H1 (cell line): ENCODE results near the gene DNAJC22. TPM values are rescaled to one million over a fixed set of nuclear protein-coding genes. Genes with fewer than 3 reads are reported as not detected.

Experiments
- CTCF ChIA-PET: fragments of 300-600 bp; sonication (Branson Sonifier 250); formaldehyde crosslinking; loops from one replicate; lab custom pipeline; 2021; ENCODE audit not compliant: partially characterized antibody; lab: Charles Lee
- POLR2A ChIA-PET: fragments of 300-600 bp; sonication (Branson Sonifier 250); formaldehyde crosslinking; loops from one replicate; lab custom pipeline; 2021; ENCODE audit warnings: inconsistent platforms; ENCODE audit not compliant: partially characterized antibody; lab: Charles Lee
- DNase-seq, 2 experiments: peaks; one replicate each; pipeline versions ENCODE4 v3.0.0 to v3.0.0-alpha.2; 2010 to 2022; ENCODE audit warnings: low spot score in 2 of 2, low read depth in 1 of 2, mixed read lengths in 1 of 2
- FAIRE-seq: peaks from 2 replicates; lab custom pipeline; 2011; peaks lifted over from hg19 to GRCh38; lab: Jason Lieb, UNC
- H2AFZ ChIP-seq: 2 replicates; pipeline ENCODE4 v1.8.1; 2012; ENCODE audit warnings: low read length, inconsistent platforms
- H2AK5ac ChIP-seq: 2 replicates; pipeline ENCODE4 v1.6.1; 2013; ENCODE audit warnings: low read depth, low read length
- H2BK120ac ChIP-seq: replicated peaks from 2 replicates; pipeline ENCODE3; 2013; ENCODE audit warnings: low read depth, low read length, inconsistent platforms
- H2BK12ac ChIP-seq: 2 replicates; pipeline ENCODE4 v1.6.1; 2013; ENCODE audit warnings: low read depth, low read length
- H2BK15ac ChIP-seq: 2 replicates; pipeline ENCODE4 v1.6.1; 2013; ENCODE audit warnings: low read length
- H2BK20ac ChIP-seq: 2 replicates; pipeline ENCODE4 v1.6.1; 2013; ENCODE audit warnings: low read length
- H2BK5ac ChIP-seq: 2 replicates; pipeline ENCODE4 v1.6.1; 2013; ENCODE audit warnings: low read depth, low read length
- H3K14ac ChIP-seq: 2 replicates; pipeline ENCODE4 v1.6.1; 2013; ENCODE audit warnings: inconsistent platforms; ENCODE audit not compliant: insufficient read length
- H3K18ac ChIP-seq: 2 replicates; pipeline ENCODE4 v1.6.1; 2013; ENCODE audit warnings: low read length; ENCODE audit errors: extremely low read depth
- H3K23ac ChIP-seq: 2 replicates; pipeline ENCODE4 v1.6.1; 2013; ENCODE audit warnings: inconsistent platforms; ENCODE audit not compliant: insufficient read length
- H3K23me2 ChIP-seq: 2 replicates; pipeline ENCODE4 v1.6.1; 2013; ENCODE audit warnings: low read depth, low read length
- H3K27ac ChIP-seq: 2 replicates; pipeline ENCODE4 v1.6.1; 2011; ENCODE audit warnings: low read depth, low read length, inconsistent platforms
- H3K27me3 ChIP-seq, 4 experiments: replicated peaks in 1 of 4; 1 replicate in 1 of 4; 2 replicates in 3 of 4; pipeline versions ENCODE4 v1.6.1 to v1.8.1; 2011 to 2013; ENCODE audit warnings: low read length in 3 of 4, mild to moderate bottlenecking in 3 of 4, inconsistent platforms in 2 of 4, mixed read lengths in 2 of 4, moderate library complexity in 1 of 4; ENCODE audit not compliant: control insufficient read depth in 3 of 4, insufficient read depth in 3 of 4; ENCODE audit errors: extremely low read depth in 1 of 4
- H3K36me3 ChIP-seq, 4 experiments: 2 replicates each; pipeline versions ENCODE4 v1.6.1 to v1.8.1; 2011 to 2013; ENCODE audit warnings: mild to moderate bottlenecking in 4 of 4, low read length in 3 of 4, moderate library complexity in 2 of 4, control low read depth in 1 of 4, inconsistent platforms in 1 of 4; ENCODE audit not compliant: insufficient read depth in 4 of 4, control insufficient read depth in 2 of 4
- H3K4ac ChIP-seq: replicated peaks from 2 replicates; pipeline ENCODE3; 2013; ENCODE audit warnings: low read length, low read depth, mixed read lengths, inconsistent platforms; ENCODE audit not compliant: insufficient read length
- H3K4me1 ChIP-seq, 4 experiments: replicated peaks in 1 of 4; 1 replicate in 1 of 4; 2 replicates in 3 of 4; pipeline versions ENCODE4 v1.6.1 to v1.8.1; 2011 to 2013; ENCODE audit warnings: low read length in 3 of 4, inconsistent platforms in 2 of 4, mixed read lengths in 1 of 4; ENCODE audit not compliant: insufficient read depth in 4 of 4, control insufficient read depth in 3 of 4
- H3K4me2 ChIP-seq, 2 experiments: 2 replicates each; pipeline versions ENCODE4 v1.6.1 to v1.8.1; 2011 to 2013; ENCODE audit warnings: low read depth in 2 of 2, low read length in 2 of 2, control low read depth in 1 of 2, inconsistent platforms in 1 of 2, mild to moderate bottlenecking in 1 of 2; ENCODE audit not compliant: insufficient read depth in 1 of 2
- H3K4me3 ChIP-seq, 4 experiments: fragments of 200-600, 300-600 bp in 1 of 4; sonication (generic), shearing (Covaris generic), sonication (Bioruptor Twin) in 1 of 4; 2 replicates each; pipeline versions ENCODE4 v1.5.1 to v1.8.1; 2011 to 2016; ENCODE audit warnings: low read length in 4 of 4, low read depth in 3 of 4, control low read depth in 2 of 4, inconsistent platforms in 2 of 4, mild to moderate bottlenecking in 2 of 4, mixed read lengths in 1 of 4, moderate library complexity in 1 of 4; ENCODE audit not compliant: insufficient read depth in 2 of 4; ENCODE audit errors: extremely low read depth in 1 of 4
- H3K56ac ChIP-seq: replicated peaks from 2 replicates; pipeline ENCODE3; 2013; ENCODE audit warnings: low read depth, mild to moderate bottlenecking, mixed read lengths, low read length, inconsistent platforms; ENCODE audit not compliant: insufficient read length
- H3K79me1 ChIP-seq: 2 replicates; pipeline ENCODE4 v1.6.1; 2013; ENCODE audit warnings: low read depth, low read length, control low read depth
- H3K79me2 ChIP-seq, 2 experiments: 2 replicates each; pipeline versions ENCODE4 v1.6.1 to v1.8.1; 2012 to 2013; ENCODE audit warnings: low read length in 2 of 2, mild to moderate bottlenecking in 2 of 2, inconsistent platforms in 1 of 2; ENCODE audit not compliant: insufficient read depth in 2 of 2, control insufficient read depth in 1 of 2
- H3K9ac ChIP-seq, 4 experiments: replicated peaks in 1 of 4; 1 replicate in 1 of 4; 2 replicates in 3 of 4; pipeline versions ENCODE4 v1.6.1 to v1.8.1; 2011 to 2013; ENCODE audit warnings: low read depth in 3 of 4, low read length in 3 of 4, control low read depth in 2 of 4, mild to moderate bottlenecking in 2 of 4, moderate library complexity in 2 of 4, inconsistent platforms in 1 of 4; ENCODE audit errors: extremely low read depth in 1 of 4
- H3K9me3 ChIP-seq, 2 experiments: 2 replicates each; pipeline versions ENCODE4 v1.6.1 to v1.8.1; 2012 to 2013; ENCODE audit warnings: mild to moderate bottlenecking in 2 of 2, moderate library complexity in 2 of 2, control low read depth in 1 of 2, inconsistent platforms in 1 of 2, low read depth in 1 of 2, low read length in 1 of 2, mixed read lengths in 1 of 2; ENCODE audit not compliant: insufficient read depth in 2 of 2
- H4K20me1 ChIP-seq, 2 experiments: replicated peaks in 1 of 2; 2 replicates each; pipeline versions ENCODE3 to v1.8.1; 2011 to 2013; ENCODE audit warnings: inconsistent platforms in 2 of 2, low read length in 2 of 2, mild to moderate bottlenecking in 1 of 2; ENCODE audit not compliant: insufficient read depth in 2 of 2, control insufficient read depth in 1 of 2
- H4K5ac ChIP-seq: 2 replicates; pipeline ENCODE4 v1.6.1; 2013; ENCODE audit warnings: low read length, low read depth, mixed read lengths, inconsistent platforms; ENCODE audit not compliant: insufficient read length
- H4K8ac ChIP-seq: 2 replicates; pipeline ENCODE4 v1.8.0; 2013; ENCODE audit warnings: mild to moderate bottlenecking, moderate library complexity, low read length, inconsistent platforms; ENCODE audit not compliant: insufficient read depth; ENCODE audit errors: extremely low read depth
- H4K91ac ChIP-seq: replicated peaks from 2 replicates; pipeline ENCODE3; 2013; ENCODE audit warnings: low read length, mixed read lengths, inconsistent platforms; ENCODE audit not compliant: insufficient read length
- BACH1 ChIP-seq: IDR thresholded peaks from 2 replicates; pipeline ENCODE4 v1.6.1; 2012; ENCODE audit warnings: low read length, improper control_type of control experiment
- CEBPB ChIP-seq: IDR thresholded peaks from 2 replicates; pipeline ENCODE4 v1.6.1; 2012; ENCODE audit warnings: low read depth, low read length
- FOSL1 ChIP-seq: IDR thresholded peaks from 2 replicates; pipeline ENCODE4 v1.6.1; 2011; ENCODE audit warnings: mild to moderate bottlenecking, low read depth, low read length, moderate library complexity; ENCODE audit not compliant: insufficient read depth
- PHF8 ChIP-seq: fragments of 200-600 bp; sonication (generic); conservative IDR thresholded peaks from 2 replicates; pipeline ENCODE4 v1.7.1; 2012; ENCODE audit warnings: low read depth, mild to moderate bottlenecking, inconsistent platforms, low read length, moderate library complexity
- RXRA ChIP-seq: IDR thresholded peaks from 2 replicates; pipeline ENCODE4 v1.6.1; 2011; ENCODE audit warnings: low read depth, mild to moderate bottlenecking, low read length, moderate library complexity; ENCODE audit not compliant: insufficient read depth
- SAP30 ChIP-seq: fragments of 300-600 bp; sonication (generic); IDR thresholded peaks from 2 replicates; pipeline ENCODE4 v1.7.1; 2012; ENCODE audit warnings: low read length, moderate library complexity, mild to moderate bottlenecking, inconsistent platforms; ENCODE audit not compliant: insufficient read depth, insufficient replicate concordance
- TBP ChIP-seq: IDR thresholded peaks from 2 replicates; pipeline ENCODE4 v1.6.1; 2011; ENCODE audit warnings: low read depth, low read length, improper control_type of control experiment
- WGBS, 2 experiments: shearing (Covaris generic) in 1 of 2; methylation state at CpG; one replicate each; pipeline versions ENCODE4 v1.1.6 to v1.1.7; 2013 to 2015; ENCODE audit warnings: low lambda C conversion rate in 2 of 2, mixed read lengths in 2 of 2, inconsistent platforms in 1 of 2, low coverage in 1 of 2, missing lambda C conversion rate in 1 of 2; ENCODE audit not compliant: insufficient replicate concordance in 2 of 2, insufficient coverage in 1 of 2, insufficient read length in 1 of 2; ENCODE audit errors: extremely low coverage in 1 of 2, missing lambda C conversion rate in 1 of 2; 5-methylcytosine and 5-hydroxymethylcytosine counted together
- polyA plus RNA-seq, 7 experiments: library from polyadenylated mRNA; depleted of rRNA in 3 of 7; stranded (reverse) in 5 of 7; unstranded in 2 of 7; fragments of >200 nt in 5 of 7; fragments of 200-250 nt in 2 of 7; gene quantifications; 1 replicate in 5 of 7; 2 replicates in 1 of 7; 4 replicates in 1 of 7; pipeline versions ENCODE4 v1.2.1 to v1.2.3, GENCODE V29; 2011 to 2013; ENCODE audit warnings: missing spikeins in 2 of 7, mixed read lengths in 2 of 7
- total RNA-seq: library from RNA; stranded (reverse); fragmentation: NEBNext Ultra II Directional; extraction: Animal tissue kit (Norgen Biotek cat#: 25700); gene quantifications from 2 replicates; pipeline ENCODE4 v1.2.1, GENCODE V29; 2021

DNAJC22 gene
- total and polyA plus RNA-seq, 2 of the 8 experiments (the other 6 are each of a cell fraction or from before 2014, with no cell fraction given), result 0.20 to 0.39 TPM

- peaks cover 13 to 22% (median 19%) of the 10 kb centered on the region in 4 experiments for H3K27me3 ChIP-seq
- H3K79me2 ChIP-seq, result no peaks in the 10 kb centered on the region
- H3K14ac ChIP-seq, result no peak overlapping the region
- H2AK5ac ChIP-seq, result no peak overlapping the region
- H3K18ac ChIP-seq, result no peak overlapping the region
- H3K23me2 ChIP-seq, result peaks cover 5% of the 10 kb centered on the region; the same call in 1 of the 2 replicates
- H3K4me3 ChIP-seq, result no peak overlapping the region
- no peak for DNase-seq
- H3K4me1 ChIP-seq, result peaks cover 0 to 5% (median 2%) of the 10 kb centered on the region in 4 experiments; a peak in 5 of 7 replicates
- H2BK5ac ChIP-seq, result no peak overlapping the region
- no peak overlapping the region for H2BK15ac ChIP-seq
- H3K23ac ChIP-seq, result no peak overlapping the region
- no peak overlapping the region for H3K27ac ChIP-seq
- FAIRE-seq, result no peak
- H3K4me2 ChIP-seq, result no peak overlapping the region
- CTCF ChIA-PET, result interaction anchor here (0.6 to 6.3 kb wide), 6 partner anchors 12 to 56 kb away, joined by 3 to 30 read pairs (median 6); no protein-coding TSS in a partner anchor
- H2BK120ac ChIP-seq, result no peak overlapping the region
- peaks cover 0 to 6% of the 10 kb centered on the region in 2 experiments for H4K20me1 ChIP-seq
- TF ChIP-seq SAP30 (no peak), BACH1 (no peak), RXRA (no peak), TBP (no peak), PHF8 (no peak), FOSL1 (no peak), CEBPB (no peak)
- H3K36me3 ChIP-seq, result no peaks in the 10 kb centered on the region
- H4K5ac ChIP-seq, result no peak overlapping the region
- H4K8ac ChIP-seq, result no peak overlapping the region
- POLR2A ChIA-PET, result interaction anchor here (0.6 to 1.9 kb wide), 3 partner anchors 37 to 202 kb away, joined by 3 to 4 read pairs (median 3); partner anchors contain the start of gene TUBA1C
- no peak overlapping the region for H4K91ac ChIP-seq
- no peak overlapping the region for H2BK12ac ChIP-seq
- WGBS, 2 experiments, result 70% methylated on average over 4 of the region's 4 CpGs; no CpG with 5 or more reads in 1 of the 2 experiments
- H2BK20ac ChIP-seq, result no peak overlapping the region
- H3K79me1 ChIP-seq, result no peaks in the 10 kb centered on the region
- no peak overlapping the region for H3K9ac ChIP-seq
- H3K4ac ChIP-seq, result no peak overlapping the region
- no peak overlapping the region for H3K56ac ChIP-seq
- no peak overlapping the region for H2AFZ ChIP-seq
- H3K9me3 ChIP-seq, result no peaks in the 10 kb centered on the region
Measured at GRCh38 chr12:49301760-49302159, 44.9 kb upstream of the DNAJC22 start.
